22Rv1 (cell line): Measurements from ENCODE around the gene LEMD2.

Experiments used
- CTCF ChIP-seq: fragments of 450-650 bp; IDR thresholded peaks from 2 replicates; pipeline ENCODE4 v1.5.1; 2017; ENCODE audit warnings: mild to moderate bottlenecking
- ZFX ChIP-seq: fragments of 450-650 bp; IDR thresholded peaks from 2 replicates; pipeline ENCODE4 v1.6.1; 2017; ENCODE audit warnings: antibody characterized with exemption, borderline replicate concordance

GRCh38 chr6:33787954-33788693, 806 bp downstream of the LEMD2 start:
- TF ChIP-seq CTCF (no peak), ZFX (no peak)
